HG03097 (cell line): ENCODE measurements around the gene ZDHHC4.
"Not testable (repeated sequence)": the region's sequence is repeated elsewhere in the genome, so short reads cannot be mapped to it uniquely, and the experiment has no call there.

Experiments used
- ATAC-seq: cut with Tn5 transposase; IDR thresholded peaks from one replicate; pipeline ENCODE4 v1.9.1; 2021; ENCODE audit not compliant: unreplicated experiment, low FRiP score

Gene ZDHHC4

GRCh38 chr7:6631605-6632004, 54.4 kb downstream of the ZDHHC4 start:
- no peak for ATAC-seq

GRCh38 chr7:6634021-6634420, 56.8 kb downstream of the ZDHHC4 start:
- ATAC-seq = no peak

GRCh38 chr7:6634971-6635370, 57.7 kb downstream of the ZDHHC4 start:
- ATAC-seq = not testable (repeated sequence)

- ATAC-seq = peak; percentile 56
These were observed 59.7 kb downstream of the ZDHHC4 start, which contains the start of gene ZNF316 for GRCh38 chr7:6636741-6637543. TSS of gene ZNF316 (plus strand) at chr7:6637318. CDS start at chr7:6642410, 5,092 bp downstream.

- ATAC-seq = peak; percentile 75
These were observed 60.4 kb downstream of the ZDHHC4 start for GRCh38 chr7:6637544-6638229.
